PC-3 (cell line): ENCODE results near the gene APOD.

Experiments
- CTCF ChIP-seq: fragments of 300-600 bp; sonication (generic); conservative IDR thresholded peaks from 2 replicates; pipeline ENCODE4 v1.5.1; 2017; ENCODE audit warnings: antibody characterized with exemption, low read depth, mild to moderate bottlenecking, low read length
- EZH2 ChIP-seq: fragments of 300-600 bp; sonication (generic); IDR thresholded peaks from one replicate; pipeline ENCODE4 v1.6.1; 2017; ENCODE audit warnings: antibody characterized with exemption, mild to moderate bottlenecking, low read length; ENCODE audit not compliant: unreplicated experiment

- TF ChIP-seq EZH2 (no peak), CTCF (no peak)
Measured at GRCh38 chr3:195544230-195544536, 39.6 kb downstream of the APOD start.
